ENCODE data around the gene CLDN20.

DNA sequence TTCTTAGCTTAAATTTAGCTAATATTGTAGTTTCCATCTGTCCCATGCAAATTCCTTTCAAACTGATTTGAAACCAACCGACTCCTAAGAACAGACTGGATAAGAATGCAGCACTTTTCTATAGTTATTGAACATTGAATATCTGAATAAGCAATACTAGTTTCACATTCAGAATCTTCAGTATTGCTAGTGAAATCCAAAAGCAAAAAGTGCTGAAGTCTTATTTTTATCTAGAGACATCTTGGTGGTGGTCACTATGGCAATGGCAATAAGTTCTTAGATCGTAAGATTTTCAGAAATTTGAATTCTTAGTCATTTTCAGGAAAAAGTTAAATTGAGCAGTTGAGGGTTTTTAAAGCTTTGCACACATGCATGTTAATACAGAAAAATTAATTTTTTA lies 47.8 kb downstream of the CLDN20 start:
- TF ChIP-seq, protein P1, sequence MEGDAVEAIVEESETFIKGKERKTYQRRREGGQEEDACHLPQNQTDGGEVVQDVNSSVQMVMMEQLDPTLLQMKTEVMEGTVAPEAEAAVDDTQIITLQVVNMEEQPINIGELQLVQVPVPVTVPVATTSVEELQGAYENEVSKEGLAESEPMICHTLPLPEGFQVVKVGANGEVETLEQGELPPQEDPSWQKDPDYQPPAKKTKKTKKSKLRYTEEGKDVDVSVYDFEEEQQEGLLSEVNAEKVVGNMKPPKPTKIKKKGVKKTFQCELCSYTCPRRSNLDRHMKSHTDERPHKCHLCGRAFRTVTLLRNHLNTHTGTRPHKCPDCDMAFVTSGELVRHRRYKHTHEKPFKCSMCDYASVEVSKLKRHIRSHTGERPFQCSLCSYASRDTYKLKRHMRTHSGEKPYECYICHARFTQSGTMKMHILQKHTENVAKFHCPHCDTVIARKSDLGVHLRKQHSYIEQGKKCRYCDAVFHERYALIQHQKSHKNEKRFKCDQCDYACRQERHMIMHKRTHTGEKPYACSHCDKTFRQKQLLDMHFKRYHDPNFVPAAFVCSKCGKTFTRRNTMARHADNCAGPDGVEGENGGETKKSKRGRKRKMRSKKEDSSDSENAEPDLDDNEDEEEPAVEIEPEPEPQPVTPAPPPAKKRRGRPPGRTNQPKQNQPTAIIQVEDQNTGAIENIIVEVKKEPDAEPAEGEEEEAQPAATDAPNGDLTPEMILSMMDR (IDR thresholded peaks at IDR 0.05) = no peak
- TF ChIP-seq POLR2A (IDR thresholded peaks at IDR 0.05) = no peak
